Left ventricle myocardium inferior (tissue), 1 donor: Measurements from ENCODE around the gene EPHB3. TPM values are rescaled to one million over a fixed set of nuclear protein-coding genes. Genes with fewer than 3 reads are reported as not detected.
"Not testable (repeated sequence)": the region's sequence is repeated elsewhere in the genome, so short reads cannot be mapped to it uniquely, and the experiment has no call there.

ENCODE experiments used
- DNase-seq: peaks from one replicate; pipeline ENCODE4 v3.0.0-alpha.2; 2020
- H3K27ac ChIP-seq: fragments of 200-600 bp; replicated peaks from 2 replicates; pipeline ENCODE4 v1.8.0; 2021
- H3K27me3 ChIP-seq: fragments of 200-600 bp; 2 replicates; pipeline ENCODE4 v1.8.0; 2021; ENCODE audit warnings: low read depth
- H3K36me3 ChIP-seq: fragments of 200-600 bp; 2 replicates; pipeline ENCODE4 v1.8.0; 2021
- H3K4me1 ChIP-seq: fragments of 200-600 bp; 2 replicates; pipeline ENCODE4 v1.8.0; 2021
- H3K4me3 ChIP-seq: fragments of 200-600 bp; 2 replicates; pipeline ENCODE4 v1.8.0; 2021; ENCODE audit warnings: mild to moderate bottlenecking, moderate library complexity
- H3K9me3 ChIP-seq: fragments of 200-600 bp; replicated peaks from 2 replicates; pipeline ENCODE4 v1.8.0; 2021
- CTCF ChIP-seq: fragments of 200-600 bp; IDR thresholded peaks from 2 replicates; pipeline ENCODE4 v1.8.0; 2021; ENCODE audit warnings: antibody characterized with exemption, mild to moderate bottlenecking, borderline replicate concordance
- intact Hi-C: fragments of 100-400 bp; cut with micrococcal nuclease; formaldehyde crosslinking; loops from one replicate; pipeline ENCODE4 v1.11.0; 2022
- total RNA-seq: library from RNA; stranded (reverse); fragmentation: NEBNext Ultra II Directional; extraction: Animal tissue kit (Norgen Biotek cat#: 25700); gene quantifications from one replicate; pipeline ENCODE4 v1.2.1, GENCODE V29; 2021
- donor health status: DM: no; HTN: yes; CAD: no; lungs with severe emphysema.

Gene EPHB3
- total RNA-seq, 1 donor from 2014 or later, result 5.0 TPM

GRCh38 chr3:184611607-184612281 is 50.2 kb downstream of the EPHB3 start:
- no peaks in the 10 kb centered on the region for H3K27me3 ChIP-seq
- H3K4me3 ChIP-seq, result no peak overlapping the region
- no peak for DNase-seq
- intact Hi-C loops, result no loop called here
- H3K27ac ChIP-seq, result no peak overlapping the region
- H3K4me1 ChIP-seq, result no peaks in the 10 kb centered on the region
- H3K9me3 ChIP-seq, result no peaks in the 10 kb centered on the region
- no peaks in the 10 kb centered on the region for H3K36me3 ChIP-seq
- no peak for TF ChIP-seq CTCF

GRCh38 chr3:184615396-184615795 is 53.8 kb downstream of the EPHB3 start:
- H3K4me3 ChIP-seq, result no peak overlapping the region
- H3K27ac ChIP-seq, result no peak overlapping the region
- no peaks in the 10 kb centered on the region for H3K36me3 ChIP-seq
- no peaks in the 10 kb centered on the region for H3K27me3 ChIP-seq
- H3K9me3 ChIP-seq, result no peaks in the 10 kb centered on the region
- no peak for DNase-seq
- intact Hi-C loops, result no loop called here
- H3K4me1 ChIP-seq, result peaks cover 21% of the 10 kb centered on the region
- no peak for TF ChIP-seq CTCF

GRCh38 chr3:184616436-184616835 is 54.9 kb downstream of the EPHB3 start:
- no peak overlapping the region for H3K4me3 ChIP-seq
- H3K4me1 ChIP-seq, result peaks cover 25% of the 10 kb centered on the region
- H3K27ac ChIP-seq, result no peak overlapping the region
- no peak for DNase-seq
- H3K27me3 ChIP-seq, result no peaks in the 10 kb centered on the region
- no peaks in the 10 kb centered on the region for H3K36me3 ChIP-seq
- no peak for TF ChIP-seq CTCF
- intact Hi-C loops, result no loop called here
- H3K9me3 ChIP-seq, result no peaks in the 10 kb centered on the region

GRCh38 chr3:184617306-184617705 is 55.7 kb downstream of the EPHB3 start:
- H3K4me3 ChIP-seq, H3K36me3 ChIP-seq, intact Hi-C loops, H3K9me3 ChIP-seq, H3K27ac ChIP-seq, DNase-seq, H3K27me3 ChIP-seq: not testable (repeated sequence)
- peaks cover 25% of the 10 kb centered on the region for H3K4me1 ChIP-seq

- no peak for DNase-seq
- Histone ChIP-seq H3K27ac (no peak overlapping the region), H3K27me3 (no peaks in the 10 kb centered on the region), H3K4me1 (peaks cover 25% of the 10 kb centered on the region), H3K4me3 (no peak overlapping the region), H3K36me3 (no peaks in the 10 kb centered on the region), H3K9me3 (no peaks in the 10 kb centered on the region)
- TF ChIP-seq CTCF, result no peak
- intact Hi-C loops, result no loop called here
Observed at GRCh38 chr3:184618811-184619210, 57.2 kb downstream of the EPHB3 start.

GRCh38 chr3:184619369-184619768 is 57.8 kb downstream of the EPHB3 start:
- H3K9me3 ChIP-seq, result no peaks in the 10 kb centered on the region
- no peaks in the 10 kb centered on the region for H3K27me3 ChIP-seq
- H3K4me3 ChIP-seq, result no peak overlapping the region
- H3K36me3 ChIP-seq, result no peaks in the 10 kb centered on the region
- peak overlapping the region; percentile 2 for H3K27ac ChIP-seq
- DNase-seq, result no peak
- TF ChIP-seq CTCF, result no peak
- intact Hi-C loops, result no loop called here
- H3K4me1 ChIP-seq, result peaks cover 25% of the 10 kb centered on the region
